Renal pelvis (tissue), 4 donors: ENCODE measurements around the gene PRR7. TPM values are rescaled to one million over a fixed set of nuclear protein-coding genes. Genes with fewer than 3 reads are reported as not detected.

ENCODE experiments used
- DNase-seq: peaks from one replicate; pipeline ENCODE4 v3.0.0-alpha.2; 2013
- polyA plus RNA-seq, 3 donors: library from polyadenylated mRNA; unstranded; fragments of 120-200 nt; gene quantifications; one replicate each; pipeline ENCODE4 v1.2.1, GENCODE V29; 2013; ENCODE audit not compliant: insufficient read length in 3 of 3

Gene PRR7
- polyA plus RNA-seq, 3 donors = 2.3 to 3.1 (median 2.9) TPM

GRCh38 chr5:177434437-177434836 lies 12.2 kb upstream of the PRR7 start:
- no peak for DNase-seq

GRCh38 chr5:177434942-177435738 lies 11.5 kb upstream of the PRR7 start:
- no peak for DNase-seq

- no peak for DNase-seq
These were observed 10.6 kb upstream of the PRR7 start for GRCh38 chr5:177435847-177436536.

DNA sequence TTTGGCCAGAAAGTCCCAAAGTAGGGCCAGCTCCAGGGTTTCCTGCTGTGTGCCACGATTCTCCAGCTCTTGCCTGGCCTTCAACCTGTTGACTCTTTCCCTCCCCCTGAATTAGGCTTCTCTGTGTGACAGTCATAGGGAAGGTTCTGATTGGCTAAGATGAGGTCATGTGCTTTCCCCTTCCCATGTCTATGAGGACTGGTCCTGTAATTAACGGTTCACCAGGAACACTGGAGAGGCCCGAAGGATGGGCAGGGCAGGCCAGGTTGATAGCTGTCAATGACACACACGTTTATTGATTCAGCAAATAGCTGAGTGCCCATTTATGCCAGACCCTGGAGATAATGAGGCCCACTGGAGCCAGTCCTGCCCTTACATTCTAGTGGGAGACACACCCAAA lies 9.0 kb upstream of the PRR7 start:
- DNase-seq = no peak

DNA sequence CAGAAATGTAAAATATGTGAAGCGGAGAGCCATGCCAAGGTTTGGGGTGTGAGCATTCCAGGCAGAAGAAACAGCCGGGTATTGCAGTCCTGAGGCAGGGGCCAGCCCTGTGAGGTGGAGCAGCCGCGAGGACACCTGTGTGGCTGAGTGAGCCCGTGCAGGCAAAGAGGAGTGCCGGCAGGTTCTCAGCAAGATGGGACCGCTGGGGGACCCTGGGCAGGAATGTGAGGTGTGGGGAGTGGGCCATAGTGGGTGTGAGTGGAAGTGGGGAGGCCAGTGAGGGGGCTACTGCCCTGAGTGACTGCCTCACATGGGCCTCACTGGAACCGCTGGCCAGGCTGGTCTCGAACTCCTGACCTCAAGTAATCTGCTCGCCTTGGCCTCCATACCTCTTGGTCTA lies 8.1 kb upstream of the PRR7 start:
- no peak for DNase-seq

DNA sequence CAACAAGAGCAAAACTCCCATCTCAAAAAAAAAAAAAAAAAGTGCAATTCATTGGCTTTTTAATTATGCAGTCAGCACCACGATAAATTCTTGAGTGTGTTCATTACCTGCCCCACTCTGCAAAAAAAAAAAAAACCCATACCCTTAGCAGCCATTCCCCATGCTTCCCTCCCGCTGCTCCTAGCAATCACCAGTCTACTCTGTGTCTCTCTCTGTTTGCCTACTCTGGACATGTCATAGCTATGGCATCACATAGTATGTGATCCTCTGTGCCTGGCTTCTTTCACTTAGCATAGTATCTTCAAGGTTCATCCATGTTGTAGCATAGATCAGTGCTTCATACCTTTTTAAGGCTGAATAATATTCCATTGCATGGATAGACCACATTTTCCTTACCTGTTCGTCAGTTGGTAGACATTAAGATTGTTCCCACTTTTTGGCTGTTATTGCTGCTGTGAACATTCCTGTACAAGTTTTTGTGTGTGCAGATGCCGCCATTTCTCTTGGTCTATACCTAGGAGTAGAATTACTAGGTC lies 7.0 kb upstream of the PRR7 start:
- no peak for DNase-seq

GRCh38 chr5:177440211-177440989 lies 6.2 kb upstream of the PRR7 start:
- DNase-seq = no peak

DNA sequence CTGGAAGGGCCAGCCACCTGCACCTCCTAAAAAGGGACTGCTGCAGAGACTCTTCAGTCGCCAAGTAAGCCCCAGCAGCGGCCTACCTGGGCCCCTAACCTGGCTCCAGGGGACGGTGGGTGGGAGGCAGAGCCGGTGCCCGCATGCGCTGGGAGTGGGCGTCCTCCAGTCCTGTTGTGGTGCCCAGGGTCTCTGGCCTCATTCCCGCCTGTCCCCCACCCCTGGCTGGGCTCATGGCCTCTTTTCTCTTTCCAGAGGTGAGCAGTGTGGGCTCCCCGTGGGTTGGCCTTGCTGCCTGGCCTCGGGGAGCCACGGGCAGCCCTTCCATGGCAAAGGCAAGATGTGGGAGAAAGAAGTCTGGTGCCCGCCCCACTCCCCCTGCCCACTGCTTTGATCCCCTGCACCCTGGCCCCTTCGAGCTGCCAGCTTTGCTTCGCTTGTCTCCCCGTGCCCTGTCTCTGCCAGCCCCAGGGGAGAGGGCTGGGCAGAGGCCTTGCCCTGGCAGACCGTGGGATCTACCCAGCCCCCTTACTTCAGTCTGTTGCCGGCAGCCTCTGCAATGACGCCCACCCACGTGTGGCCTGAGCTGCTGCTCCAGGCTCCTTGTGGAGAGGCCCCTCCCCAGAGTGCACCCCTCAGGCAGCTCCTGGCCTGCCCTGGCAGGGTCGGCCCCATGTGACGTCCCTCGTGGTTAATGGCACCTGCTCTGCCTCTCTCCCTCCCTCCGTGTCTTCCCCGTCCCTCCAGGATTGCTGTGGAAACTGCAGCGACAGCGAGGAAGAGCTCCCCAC lies 5.4 kb upstream of the PRR7 start:
- DNase-seq = no peak

- DNase-seq = no peak
These were observed 4.4 kb upstream of the PRR7 start for GRCh38 chr5:177442066-177442826.

DNA sequence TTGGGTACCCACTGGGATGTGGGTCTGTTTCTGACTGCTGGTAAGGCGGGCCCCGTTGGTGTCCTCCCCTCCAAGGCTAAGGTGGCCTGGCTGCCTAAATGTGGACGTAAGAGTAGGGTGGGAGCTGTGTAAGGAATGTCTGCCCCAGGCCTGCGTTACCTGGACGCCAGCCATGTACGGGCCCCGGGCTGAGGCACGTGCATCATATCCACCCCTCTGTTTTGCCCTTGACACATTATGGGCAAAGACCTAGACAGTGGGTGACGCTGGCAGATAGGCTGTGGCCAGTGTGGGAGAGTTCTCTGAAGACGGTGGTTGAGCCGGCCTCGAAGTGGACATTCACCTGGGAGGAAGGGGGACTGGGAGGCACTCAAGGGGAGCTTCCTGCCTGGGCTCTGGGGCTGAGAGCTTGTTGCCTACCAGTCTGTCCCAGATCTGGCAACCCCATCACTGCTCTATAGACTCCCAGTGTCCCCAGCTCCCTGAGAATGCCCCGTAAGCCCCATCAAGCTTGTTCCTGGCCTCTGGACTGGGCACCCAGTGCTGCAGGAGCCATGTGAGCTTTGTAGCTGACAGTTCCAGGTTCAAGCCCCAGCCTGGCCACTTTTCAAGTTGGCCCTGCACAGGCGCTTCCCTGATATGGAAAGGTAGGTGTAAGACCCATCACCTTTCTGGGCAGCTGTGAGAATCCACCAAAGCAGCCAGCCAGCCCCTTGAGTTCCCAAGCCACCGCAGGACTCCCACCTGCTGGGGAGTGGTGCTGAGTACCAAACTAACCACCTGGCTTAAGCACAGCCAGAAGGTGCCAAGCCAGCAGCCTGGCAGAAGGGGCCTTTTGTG lies 3.2 kb upstream of the PRR7 start:
- DNase-seq = no peak

- no peak for DNase-seq
These were observed 2.2 kb upstream of the PRR7 start for GRCh38 chr5:177444106-177445051.

DNA sequence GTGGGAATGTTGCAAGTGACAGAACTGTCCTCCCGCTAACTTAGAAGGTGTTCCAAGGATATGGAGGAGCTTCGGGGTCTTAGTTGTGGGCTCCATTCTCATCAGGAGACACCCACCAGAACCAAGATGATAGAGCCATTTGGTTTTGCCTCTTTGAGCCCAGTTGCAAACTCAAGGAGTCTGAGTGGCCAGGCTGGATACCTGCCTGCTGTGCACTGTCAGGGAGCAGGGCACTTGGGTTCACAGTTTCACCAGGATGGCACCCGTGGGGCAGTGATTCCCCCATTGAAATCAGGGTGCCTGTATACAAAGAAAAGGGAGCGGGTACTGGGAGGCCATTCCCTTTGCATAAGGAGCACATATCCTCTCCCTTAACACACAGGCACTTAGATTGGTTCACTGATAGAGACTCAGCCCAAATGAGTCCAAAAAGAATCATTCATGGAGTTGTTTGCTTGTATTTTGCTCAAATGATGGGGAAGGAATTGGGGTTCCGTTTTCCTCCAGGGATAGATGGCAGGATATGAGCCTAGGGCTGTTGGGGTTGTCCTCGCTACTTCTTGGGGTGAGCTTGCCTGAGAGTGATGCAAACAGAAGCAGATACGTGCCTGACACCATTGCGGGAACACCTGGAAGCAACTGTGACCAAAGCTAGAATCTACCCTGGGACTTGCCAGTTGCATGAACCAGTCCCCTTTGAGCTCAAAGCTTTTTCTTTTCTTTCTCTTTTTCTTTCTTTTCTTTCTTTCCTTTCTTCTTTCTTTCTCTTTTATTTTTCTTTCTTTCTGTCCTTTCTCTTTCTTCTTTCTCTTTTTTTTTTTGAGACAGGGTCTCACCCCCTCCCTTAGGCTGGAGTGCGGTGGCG lies 1.3 kb upstream of the PRR7 start:
- DNase-seq = no peak

DNA sequence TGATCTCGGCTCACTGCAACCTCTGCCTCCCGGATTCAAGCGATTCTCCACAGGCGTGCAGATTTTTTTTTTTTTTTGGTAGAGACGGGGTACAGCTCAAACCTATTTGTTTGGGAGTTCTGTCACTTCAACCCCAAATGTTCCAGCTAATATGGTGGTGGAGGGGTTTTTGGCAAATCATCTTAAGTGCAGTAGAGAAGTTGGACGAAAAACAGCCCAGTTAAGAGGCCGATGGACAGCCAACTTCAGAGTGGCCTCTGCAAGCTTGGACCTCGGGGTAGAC lies 756 bp upstream of the PRR7 start:
- DNase-seq = no peak

DNA sequence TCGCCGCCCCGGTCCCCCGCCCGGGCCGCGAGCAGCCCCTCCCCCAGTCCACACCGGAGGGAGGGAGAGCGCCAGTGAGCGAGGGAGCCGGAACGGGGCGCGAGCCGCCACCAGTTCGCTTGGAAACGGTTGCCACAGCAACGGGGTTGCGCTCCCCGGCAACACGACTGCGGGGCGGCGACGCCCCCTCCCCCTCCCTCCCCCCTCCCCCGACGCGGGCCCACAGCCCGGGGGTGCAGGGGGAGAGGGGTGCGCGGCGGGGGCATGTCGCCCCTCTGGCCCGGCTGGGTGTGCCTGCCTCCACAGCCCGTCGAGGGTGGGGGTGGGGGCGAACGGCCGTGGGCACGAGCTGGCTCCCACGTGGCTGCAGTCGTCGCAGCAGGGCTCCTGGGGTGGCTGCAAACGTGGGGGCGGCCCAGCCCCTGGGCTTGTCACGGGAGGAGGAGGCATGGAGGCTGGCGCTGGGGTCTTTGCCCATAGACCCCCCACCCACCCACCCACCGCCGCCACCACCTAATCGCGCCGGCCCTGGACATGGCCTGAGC lies 524 bp downstream of the PRR7 start:
- DNase-seq = no peak

DNA sequence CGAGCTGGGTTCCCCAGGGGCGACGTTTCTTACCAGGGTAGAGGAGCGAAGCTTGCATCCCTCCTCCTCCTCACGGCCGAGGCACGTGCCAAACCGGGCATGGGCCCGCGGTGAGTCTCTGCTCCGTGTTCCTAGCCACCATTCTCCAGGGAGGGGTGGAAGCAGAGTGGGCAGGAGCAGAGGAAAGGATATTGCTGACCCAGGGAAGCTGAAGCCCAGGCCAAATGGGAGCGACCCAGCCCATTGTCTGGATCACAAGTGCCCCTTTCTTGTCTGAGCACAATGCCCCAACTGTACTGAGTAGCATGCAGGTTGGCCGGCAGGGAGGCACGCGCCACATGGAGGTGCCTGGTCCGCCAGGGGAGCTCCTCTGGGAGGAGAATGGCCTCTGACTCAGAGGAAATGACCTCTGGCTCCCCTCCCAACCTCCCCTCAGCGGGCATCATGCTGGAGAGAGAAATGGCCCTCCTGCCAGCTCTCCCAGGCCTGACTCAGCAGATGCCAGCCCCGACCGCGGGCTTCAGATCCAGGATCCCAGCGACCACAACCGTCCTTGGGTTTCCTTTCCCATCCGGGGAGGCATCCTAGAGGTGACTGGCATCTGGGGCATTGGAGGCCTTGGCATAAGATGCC lies 1.1 kb downstream of the PRR7 start:
- no peak for DNase-seq

GRCh38 chr5:177448244-177448950 lies 1.8 kb downstream of the PRR7 start:
- no peak for DNase-seq
